Limb (tissue), 2 donors: ENCODE results near the gene NRIP3.

Experiments
- DNase-seq, 2 donors: peaks; one replicate each; pipeline ENCODE4 v3.0.0-alpha.2; 2016; ENCODE audit errors: extremely low spot score in 2 of 2

Gene NRIP3

DNA sequence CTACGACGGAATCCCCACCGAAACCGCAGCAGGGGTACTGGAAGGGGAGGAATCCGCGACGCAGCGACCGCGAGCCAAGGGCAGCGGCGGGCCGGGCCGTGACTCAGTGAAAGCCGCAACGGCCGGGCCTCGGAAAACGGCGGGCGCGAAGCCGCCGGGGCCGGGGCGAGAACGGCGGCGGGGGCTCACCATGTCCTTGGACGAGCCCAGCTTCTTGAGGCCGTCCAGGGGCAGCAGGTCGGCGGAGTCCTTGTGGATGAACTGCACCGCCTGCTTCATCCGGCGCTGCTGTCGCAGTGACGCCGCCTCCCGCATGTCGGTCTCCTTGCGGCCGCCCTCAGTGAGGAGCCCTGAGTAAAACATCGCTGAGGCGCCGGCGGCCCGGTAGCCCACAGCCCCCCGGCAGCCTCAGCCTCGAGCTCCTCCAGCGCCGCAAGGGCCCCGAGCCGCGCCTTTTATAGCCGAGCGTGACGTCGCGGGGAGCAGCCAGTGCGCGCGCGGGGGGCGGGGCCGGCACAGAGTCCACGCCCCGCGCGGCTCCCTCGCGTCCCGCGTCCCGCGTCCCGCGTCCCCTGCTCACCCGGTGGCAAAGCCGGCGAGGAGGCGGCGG lies at the start of gene NRIP3:
Gene NRIP3 (minus strand): TSS at position 429 of the 610 bp plus-strand sequence. CDS start 66 bp downstream, at position 363.
- peak; percentile 36 to 88 for DNase-seq

DNA sequence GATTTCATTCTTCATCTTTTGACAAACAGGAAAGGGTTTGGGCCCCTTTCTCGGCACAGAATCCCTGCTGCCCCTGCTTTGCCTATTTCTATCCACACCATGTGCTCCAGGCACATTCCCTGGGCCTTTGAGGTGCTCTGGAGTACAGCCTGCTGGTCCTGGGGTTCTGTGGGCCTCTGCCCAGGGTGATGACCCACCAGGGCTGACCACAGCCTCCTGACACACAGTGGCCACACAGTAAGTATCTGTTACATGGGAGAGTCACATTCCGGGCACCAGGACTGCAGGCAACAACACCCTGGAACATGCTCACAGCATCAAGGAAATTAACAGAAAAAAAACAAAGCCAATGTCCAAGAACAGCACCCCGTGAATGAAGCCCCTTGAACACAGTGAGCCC lies 48.5 kb upstream of the NRIP3 start:
- DNase-seq: no peak

DNA sequence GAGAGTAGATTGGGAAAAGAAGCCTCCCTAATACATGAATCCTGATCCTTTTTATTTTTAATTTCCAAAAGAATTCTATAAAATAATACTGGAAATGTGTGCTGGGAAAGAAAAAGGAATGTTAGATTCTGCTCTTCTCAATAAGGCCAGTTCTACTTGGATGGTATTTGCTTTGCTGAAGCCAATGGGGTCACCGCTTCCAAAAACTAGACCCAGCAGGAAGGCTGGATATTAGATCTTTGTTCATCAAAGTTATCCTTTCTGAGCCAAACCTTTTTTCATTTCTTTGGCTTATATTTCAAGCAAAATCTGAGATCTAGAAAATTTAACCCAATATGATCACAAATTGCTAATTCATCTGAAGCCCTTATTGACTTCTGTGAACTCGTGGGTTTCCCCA lies 46.2 kb upstream of the NRIP3 start:
- peak in 1 of 2 donors; percentile 20 for DNase-seq

DNA sequence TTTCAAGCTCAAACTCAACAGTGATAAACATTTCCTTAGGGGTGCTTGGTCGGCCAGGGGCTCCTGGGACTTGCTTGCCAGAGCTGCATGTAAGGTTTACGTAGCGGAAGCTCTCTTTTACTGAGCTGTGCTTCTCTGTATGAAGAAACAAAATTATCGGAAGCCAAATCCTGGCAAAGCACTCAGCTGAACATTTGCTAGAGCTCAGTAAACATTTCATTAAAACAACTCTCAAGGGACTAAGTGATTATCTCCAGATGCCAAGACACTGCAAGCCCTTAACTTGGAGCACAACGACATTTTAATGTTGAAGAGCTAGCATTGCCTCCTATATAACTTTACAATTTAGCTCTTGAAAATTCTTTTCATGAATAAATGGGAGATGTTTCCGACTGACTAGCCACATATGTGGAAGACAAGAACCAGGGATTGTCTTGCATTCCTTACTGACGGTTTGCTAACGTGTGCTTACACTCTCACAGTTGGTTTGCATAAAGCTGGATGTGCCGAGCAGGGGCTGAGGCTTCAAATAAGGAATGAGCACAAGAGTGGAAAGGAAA lies 44.2 kb upstream of the NRIP3 start:
- peak in 1 of 2 donors; percentile 73 for DNase-seq

DNA sequence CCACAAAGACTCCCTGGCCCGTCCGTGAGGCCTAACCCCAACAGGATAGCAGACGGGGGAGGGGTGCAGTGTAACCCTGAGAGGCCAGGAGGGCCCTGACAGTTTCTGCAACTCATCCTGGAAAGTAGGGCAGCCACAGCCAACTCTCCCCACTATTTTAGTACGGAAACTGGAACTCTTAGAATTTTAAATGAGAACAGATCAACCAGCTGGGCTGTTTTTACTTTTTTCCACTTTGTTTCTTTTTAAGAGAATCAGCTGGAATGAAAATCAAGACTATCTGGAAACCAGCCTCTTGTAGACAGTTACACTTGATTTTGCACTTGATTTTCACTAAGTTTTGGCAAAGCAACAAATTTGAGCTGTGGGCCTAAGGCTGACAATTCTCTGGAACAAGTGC lies 42.7 kb upstream of the NRIP3 start:
- peak in 1 of 2 donors; percentile 25 for DNase-seq

- DNase-seq: no peak
Measured at GRCh38 chr11:9042488-9042887, 38.7 kb upstream of the NRIP3 start.

GRCh38 chr11:9041747-9042146 lies 37.9 kb upstream of the NRIP3 start:
- no peak for DNase-seq

DNA sequence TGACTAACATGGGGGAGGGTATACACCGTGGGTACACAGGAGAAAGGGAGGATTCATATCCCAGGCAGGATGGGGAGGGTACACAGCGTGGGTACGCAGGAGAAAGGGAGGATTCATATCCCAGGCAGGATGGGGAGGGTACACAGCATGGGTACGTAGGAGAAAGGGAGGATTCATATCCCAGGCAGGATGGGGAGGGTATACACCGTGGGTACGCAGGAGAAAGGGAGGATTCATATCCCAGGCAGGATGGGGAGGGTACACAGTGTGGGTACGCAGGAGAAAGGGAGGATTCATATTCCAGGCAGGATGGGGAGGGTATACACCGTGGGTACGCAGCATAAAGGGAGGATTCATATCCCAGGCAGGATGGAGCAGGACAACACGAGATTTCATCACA lies 36.6 kb upstream of the NRIP3 start:
- no peak for DNase-seq

DNA sequence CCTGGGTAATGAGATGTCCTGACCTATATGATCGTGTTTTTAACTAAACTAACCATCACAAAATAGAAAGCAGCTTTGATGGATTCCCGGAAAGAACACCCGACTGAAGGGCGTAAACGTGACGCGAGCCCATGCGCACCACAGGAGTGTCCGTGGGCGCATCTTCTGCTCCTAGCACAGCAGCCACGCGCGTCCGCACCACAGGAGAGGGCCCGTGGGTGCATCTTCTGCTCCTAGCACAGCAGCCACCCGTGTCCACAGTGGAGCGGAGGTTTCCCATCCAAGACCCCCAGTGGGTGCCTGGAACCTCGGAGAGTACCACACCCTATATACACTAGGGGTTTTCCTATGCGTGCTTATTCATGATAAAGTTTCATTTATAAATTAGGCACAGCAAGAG lies 36.1 kb upstream of the NRIP3 start:
- no peak for DNase-seq

GRCh38 chr11:9039198-9039597 lies 35.4 kb upstream of the NRIP3 start:
- DNase-seq: no peak

GRCh38 chr11:9038541-9038940 lies 34.7 kb upstream of the NRIP3 start:
- no peak for DNase-seq

DNA sequence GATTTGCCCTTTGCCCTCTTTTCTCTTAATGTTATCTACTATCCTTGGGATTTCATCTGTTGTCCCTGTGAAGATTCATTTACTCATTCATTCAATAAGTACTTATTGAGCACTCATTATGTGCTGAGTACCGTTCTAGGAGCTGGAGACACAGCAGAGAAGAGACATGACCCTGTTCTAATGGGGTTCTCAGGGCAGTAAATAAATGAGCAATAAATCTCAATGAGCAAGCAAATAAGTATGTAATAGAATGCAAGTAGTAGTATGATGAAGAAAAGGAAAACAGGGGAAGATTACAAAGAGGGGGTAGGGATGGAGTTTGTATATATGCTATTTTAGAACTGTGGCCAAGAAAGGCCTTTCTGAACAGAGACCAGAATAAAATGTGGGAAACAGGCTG lies 34.2 kb upstream of the NRIP3 start:
- no peak for DNase-seq

GRCh38 chr11:9037046-9037780 lies 33.4 kb upstream of the NRIP3 start:
- no peak for DNase-seq

DNA sequence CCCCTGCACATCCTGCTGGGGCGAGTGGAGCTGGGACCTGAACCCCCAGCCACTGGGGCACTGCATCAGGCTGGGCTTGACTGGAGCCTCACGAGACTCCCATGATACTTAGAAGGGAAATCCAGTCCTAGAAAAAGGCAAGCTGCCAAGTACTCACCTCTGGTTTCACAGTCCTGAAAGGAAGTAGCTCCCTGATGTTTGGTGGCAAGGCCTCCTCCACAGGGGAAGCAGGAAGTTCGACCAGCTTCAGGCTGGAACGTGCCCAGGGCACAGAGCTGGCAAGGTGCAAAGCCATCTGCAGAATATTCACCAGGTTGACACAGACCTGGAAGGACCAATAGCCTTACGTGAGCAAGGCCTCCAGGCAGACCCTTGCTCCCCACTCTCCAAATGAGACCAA lies 26.8 kb upstream of the NRIP3 start:
- no peak for DNase-seq

- peak in 1 of 2 donors; percentile 27 for DNase-seq
Measured at GRCh38 chr11:9029422-9029821, 25.6 kb upstream of the NRIP3 start.

- DNase-seq: peak in 1 of 2 donors; percentile 52
Measured at GRCh38 chr11:9028581-9028980, 24.8 kb upstream of the NRIP3 start.

DNA sequence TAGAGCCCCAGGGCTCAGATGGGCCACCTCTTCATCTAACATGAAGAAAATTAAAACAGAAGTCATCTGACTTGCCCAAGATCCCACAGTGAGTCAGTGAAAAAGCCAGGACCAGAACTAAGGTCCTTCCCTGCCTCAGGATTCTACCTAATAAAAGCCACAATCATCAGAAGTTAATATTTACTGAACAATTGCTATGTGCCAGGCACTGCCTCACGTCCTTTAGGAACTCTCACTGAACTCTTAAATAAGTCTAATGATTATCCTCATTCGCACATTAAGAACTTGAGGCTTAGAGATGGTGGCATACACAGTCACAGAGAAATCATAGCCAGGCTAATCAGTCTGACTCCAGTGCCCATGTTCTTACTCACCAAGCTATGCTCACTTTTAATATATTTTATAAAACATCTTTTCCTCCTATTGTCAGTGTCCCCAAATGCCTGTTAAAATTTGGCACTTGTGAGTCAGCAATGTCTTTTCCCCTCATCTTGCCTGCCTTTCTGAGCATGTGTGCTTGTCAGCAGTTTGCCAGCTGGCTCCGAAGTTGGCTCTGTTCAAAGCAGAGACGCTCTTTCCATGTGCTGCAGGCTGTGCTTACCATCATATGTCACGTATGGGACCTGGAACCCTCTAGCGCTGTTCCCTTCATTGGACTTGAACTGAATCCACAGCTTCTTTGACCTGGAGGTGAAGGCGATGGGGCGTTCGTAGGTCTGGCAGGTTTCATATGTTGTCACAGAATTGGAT lies 21.5 kb upstream of the NRIP3 start:
- DNase-seq: peak in 1 of 2 donors; percentile 39

DNA sequence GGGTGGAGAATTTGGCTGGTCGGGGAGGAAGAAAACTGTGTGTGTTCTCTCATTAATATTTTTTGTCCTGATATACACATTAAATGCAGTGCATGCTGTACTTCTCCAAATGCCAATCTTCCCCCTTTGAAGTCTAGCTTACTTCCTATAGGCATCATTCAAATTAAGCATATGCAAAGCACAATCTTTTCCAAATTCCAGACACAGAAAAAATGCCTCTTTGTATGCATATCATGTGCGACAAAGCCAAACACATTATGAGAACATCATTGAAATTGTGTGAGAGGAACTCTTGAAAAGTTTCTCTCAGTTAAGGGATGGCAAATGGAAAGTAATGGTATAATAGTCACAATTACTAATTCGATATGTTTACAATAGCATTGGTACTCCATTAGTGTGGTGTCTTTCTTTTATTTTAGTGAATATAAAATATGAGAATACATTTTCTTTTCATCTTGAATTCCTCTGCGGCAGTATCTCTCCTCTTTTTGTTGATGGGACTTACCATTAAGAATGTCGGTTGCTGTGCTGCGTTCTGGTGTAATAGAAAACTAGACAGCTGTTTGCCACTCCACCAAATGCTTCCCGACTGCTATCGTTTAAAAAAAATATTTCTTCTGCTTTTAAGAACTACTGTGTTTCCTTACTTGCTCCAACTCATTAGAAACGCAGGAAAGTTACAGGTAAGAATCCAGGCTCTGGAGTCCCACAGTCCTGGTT lies 19.3 kb upstream of the NRIP3 start:
- no peak for DNase-seq

- no peak for DNase-seq
Measured at GRCh38 chr11:9020916-9021315, 17.1 kb upstream of the NRIP3 start.

DNA sequence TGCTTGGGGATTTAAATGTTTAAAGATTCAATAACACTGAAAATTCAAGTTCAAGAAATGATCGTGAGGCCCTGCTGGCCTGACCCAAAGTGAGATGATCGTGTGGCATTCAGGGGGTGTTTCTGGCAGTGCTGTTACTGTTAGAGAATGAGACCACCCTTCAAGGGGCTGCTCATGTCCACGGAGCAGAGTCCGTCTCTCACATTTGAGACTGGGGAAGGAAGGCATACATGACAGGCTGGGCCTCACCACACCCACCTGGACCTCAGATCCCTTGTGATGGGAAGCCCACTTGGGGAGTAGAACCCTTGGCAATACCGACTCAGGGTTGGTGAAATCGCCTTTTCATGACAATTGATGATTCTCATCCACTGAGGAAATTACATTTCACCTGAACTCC lies 16.1 kb upstream of the NRIP3 start:
- no peak for DNase-seq

DNA sequence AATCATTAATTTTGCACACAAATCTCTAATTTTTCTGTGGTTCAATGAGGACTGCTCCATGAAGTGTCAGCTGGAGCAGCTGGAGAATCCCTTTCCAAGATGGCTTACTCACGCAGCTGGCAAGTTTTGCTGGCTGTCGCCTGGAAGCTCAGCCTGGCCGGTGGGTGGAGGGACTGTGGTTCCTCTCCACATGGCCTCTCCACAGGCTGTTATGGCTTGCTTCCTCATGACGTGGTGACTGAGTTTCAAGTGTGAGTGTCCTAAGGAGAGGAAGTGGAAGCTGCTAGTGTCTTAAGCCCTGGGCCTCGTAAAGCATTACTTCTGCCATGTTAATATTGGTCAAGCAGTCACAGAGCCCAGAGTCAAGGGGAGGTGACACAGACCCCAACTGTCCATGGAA lies 14.0 kb upstream of the NRIP3 start:
- no peak for DNase-seq
